Ovary (tissue), 9 donors: ENCODE results near the gene KCNB1. TPM values are rescaled to one million over a fixed set of nuclear protein-coding genes. Genes with fewer than 3 reads are reported as not detected.

Source experiments
- DNase-seq, 5 donors: peaks; one replicate each; pipeline ENCODE4 v3.0.0-alpha.2; 2019 to 2020
- H3K27ac ChIP-seq, 2 donors: fragments of 200-600 bp; one replicate each; pipeline versions ENCODE4 v1.5.1 to v1.8.0; 2019 to 2022
- H3K27me3 ChIP-seq: fragments of 200-600 bp; one replicate; pipeline ENCODE4 v1.8.0; 2022
- H3K36me3 ChIP-seq: fragments of 200-600 bp; sonication (generic); one replicate; pipeline ENCODE4 v1.5.1; 2019
- H3K4me1 ChIP-seq: one replicate; pipeline ENCODE4 v1.8.1; 2013; ENCODE audit warnings: mild to moderate bottlenecking, moderate library complexity; ENCODE audit not compliant: insufficient read depth
- H3K4me3 ChIP-seq: fragments of 200-600 bp; sonication (generic); one replicate; pipeline ENCODE4 v1.5.1; 2017
- H3K9me3 ChIP-seq, 2 donors: fragments of 200-600 bp in 1 of 2; sonication (generic) in 1 of 2; one replicate each; pipeline versions ENCODE4 v1.5.1 to v1.8.1; 2013 to 2019; ENCODE audit warnings: mild to moderate bottlenecking in 1 of 2, moderate library complexity in 1 of 2
- CTCF ChIP-seq, 3 donors: fragments of 450-650 bp in 2 of 3; fragments of 200-600 bp in 1 of 3; IDR thresholded peaks; one replicate each; pipeline versions ENCODE4 v1.5.1 to v1.8.0; 2016 to 2022; ENCODE audit warnings: antibody characterized with exemption in 3 of 3, mild to moderate bottlenecking in 1 of 3
- EP300 ChIP-seq: sonication (generic); formaldehyde crosslinking; IDR thresholded peaks from one replicate; pipeline ENCODE4 v1.6.1; 2017; ENCODE audit warnings: antibody characterized with exemption
- POLR2A ChIP-seq: fragments of 450-650 bp; IDR thresholded peaks from one replicate; pipeline ENCODE4 v1.6.1; 2017; ENCODE audit warnings: antibody characterized with exemption, mild to moderate bottlenecking, moderate library complexity
- WGBS, 3 donors: extraction: QIAGEN DNeasy Blood & Tissue Kit in 1 of 3; methylation state at CpG; one replicate each; pipeline versions ENCODE4 v1.1.5 to v1.1.7; 2013 to 2017; 5-methylcytosine and 5-hydroxymethylcytosine counted together
- intact Hi-C, 4 donors: fragments of 100-400 bp; cut with DNase I; formaldehyde crosslinking; loops; one replicate each; pipeline versions ENCODE4 v1.11.0 to v1.15.1; 2022 to 2023
- polyA plus RNA-seq, 2 donors: library from polyadenylated mRNA; stranded (reverse); fragments of 200-250 nt in 1 of 2; fragments of 350-450 nt in 1 of 2; fragmentation: Illumina TruSeq in 1 of 2; extraction: RNeasy Lipid Tissue Mini Kit (QIAGEN cat#74804) in 1 of 2; gene quantifications; one replicate each; pipeline ENCODE4 v1.2.3, GENCODE V29; 2013 to 2014
- total RNA-seq, 7 donors: library from RNA; depleted of rRNA in 2 of 7; stranded (reverse); fragments of >200 nt in 2 of 7; fragmentation: NEBNext Ultra II Directional in 3 of 7; extraction: Animal tissue kit (Norgen Biotek cat#: 25700) in 3 of 7; gene quantifications; one replicate each; pipeline versions ENCODE4 v1.1.0 to v1.2.4, GENCODE V29; 2016 to 2023
- donor health status: DM: no; HTN: no; CAD: no; lungs with moderate emphysema.
- donor health status: DM: no; HTN: no; CAD: no.
- donor health status: Bipolar disorder and iron deficiency.
- donor health status: DM: yes; HTN: yes; CAD: no.
- donor health status: DM: no; HTN: no; CAD: no.
- donor health status: DM: yes; HTN: yes; CAD: no.

The KCNB1 gene
- total and polyA plus RNA-seq, 9 donors = 0.12 to 5.4 (median 1.3) TPM

- Histone ChIP-seq H3K4me3 (no peak overlapping the region), H3K27me3 (no peaks in the 10 kb centered on the region), H3K27ac (no peak overlapping the region), H3K9me3 (no peaks in the 10 kb centered on the region), H3K36me3 (no peaks in the 10 kb centered on the region), H3K4me1 (no peaks in the 10 kb centered on the region)
- no peak for TF ChIP-seq CTCF (IDR thresholded peaks at IDR 0.05)
- TF ChIP-seq POLR2A = no peak
- TF ChIP-seq EP300 = no peak
- WGBS, 3 donors = 52 to 69% (median 61%) methylated on average over 7 of the region's 7 CpGs
- intact Hi-C loops = loop anchor here (5.0 to 10.0 kb wide), 5 partner anchors 145 to 517 kb away; partner anchors contain the start of gene KCNB1 (in 1 of the 4)
- DNase-seq = no peak
These were observed 145.1 kb downstream of the KCNB1 start for GRCh38 chr20:49337357-49337756.

GRCh38 chr20:49336786-49337185, 145.7 kb downstream of the KCNB1 start:
- no peaks in the 10 kb centered on the region for H3K4me1 ChIP-seq
- DNase-seq = no peak
- WGBS, 3 donors = 80 to 83% (median 82%) methylated on average over 7 of the region's 7 CpGs
- H3K36me3 ChIP-seq = no peaks in the 10 kb centered on the region
- H3K9me3 ChIP-seq = no peaks in the 10 kb centered on the region
- no peak overlapping the region for H3K27ac ChIP-seq
- intact Hi-C loops = loop anchor here (5.0 to 10.0 kb wide), 5 partner anchors 146 to 518 kb away; partner anchors contain the start of gene KCNB1 (in 1 of the 4)
- no peaks in the 10 kb centered on the region for H3K27me3 ChIP-seq
- TF ChIP-seq CTCF (IDR thresholded peaks at IDR 0.05) (no peak), EP300 (no peak), POLR2A (no peak)
- H3K4me3 ChIP-seq = no peak overlapping the region

GRCh38 chr20:49335476-49335875, 147.0 kb downstream of the KCNB1 start:
- 95 to 97% (median 96%) methylated on average over 12 of the region's 12 CpGs for WGBS, 3 donors
- intact Hi-C loops = loop anchor here (2.0 to 10.0 kb wide), 7 partner anchors 147 to 519 kb away; partner anchors contain the start of gene KCNB1 (in 2 of the 4)
- no peak overlapping the region for H3K4me3 ChIP-seq
- no peaks in the 10 kb centered on the region for H3K36me3 ChIP-seq
- no peaks in the 10 kb centered on the region for H3K4me1 ChIP-seq
- DNase-seq = no peak
- H3K9me3 ChIP-seq = no peaks in the 10 kb centered on the region
- no peak for TF ChIP-seq POLR2A
- TF ChIP-seq CTCF (IDR thresholded peaks at IDR 0.05) = no peak
- no peak for TF ChIP-seq EP300
- H3K27me3 ChIP-seq = no peaks in the 10 kb centered on the region
- H3K27ac ChIP-seq = no peak overlapping the region

GRCh38 chr20:49330701-49331615, 151.5 kb downstream of the KCNB1 start:
- no peaks in the 10 kb centered on the region for H3K27me3 ChIP-seq
- no peak for DNase-seq
- no peaks in the 10 kb centered on the region for H3K9me3 ChIP-seq
- WGBS, 3 donors = 77 to 81% (median 80%) methylated on average over 3 of the region's 3 CpGs
- H3K4me1 ChIP-seq = no peaks in the 10 kb centered on the region
- H3K4me3 ChIP-seq = no peak overlapping the region
- no peak overlapping the region for H3K27ac ChIP-seq
- TF ChIP-seq POLR2A = no peak
- intact Hi-C loops = loop anchor here (5.0 to 10.0 kb wide), 5 partner anchors 184 to 524 kb away; no protein-coding TSS in a partner anchor
- no peaks in the 10 kb centered on the region for H3K36me3 ChIP-seq

GRCh38 chr20:49328790-49329189, 153.7 kb downstream of the KCNB1 start:
- TF ChIP-seq POLR2A (no peak), CTCF (IDR thresholded peaks at IDR 0.05) (no peak), EP300 (no peak)
- Histone ChIP-seq H3K27ac (no peak overlapping the region), H3K27me3 (no peaks in the 10 kb centered on the region), H3K4me3 (no peak overlapping the region), H3K36me3 (no peaks in the 10 kb centered on the region), H3K4me1 (no peaks in the 10 kb centered on the region), H3K9me3 (no peaks in the 10 kb centered on the region)
- intact Hi-C loops = no loop called here
- no peak for DNase-seq
